Neuronal stem cell (in vitro differentiated cells): ENCODE results near the gene APCDD1.

ENCODE experiments used
- DNase-seq: peaks from one replicate; pipeline ENCODE4 v3.0.0-alpha.2; 2013; ENCODE audit warnings: low spot score
- H2AFZ ChIP-seq: one replicate; pipeline ENCODE4 v1.6.1; 2013; ENCODE audit warnings: mild to moderate bottlenecking, low read length, inconsistent platforms
- H2AK5ac ChIP-seq: 2 replicates; pipeline ENCODE4 v1.6.1; 2013; ENCODE audit warnings: low read depth, mild to moderate bottlenecking, inconsistent platforms, low read length, moderate library complexity, mixed read lengths
- H2BK120ac ChIP-seq: 2 replicates; pipeline ENCODE4 v1.6.1; 2013; ENCODE audit warnings: low read depth, mild to moderate bottlenecking, inconsistent platforms, low read length, moderate library complexity, mixed read lengths
- H2BK12ac ChIP-seq: one replicate; pipeline ENCODE4 v1.6.1; 2013; ENCODE audit warnings: low read length, inconsistent platforms
- H2BK15ac ChIP-seq: 2 replicates; pipeline ENCODE4 v1.6.1; 2013; ENCODE audit warnings: mild to moderate bottlenecking, low read length, inconsistent platforms, mixed read lengths
- H2BK5ac ChIP-seq: one replicate; pipeline ENCODE4 v1.6.1; 2013; ENCODE audit warnings: inconsistent platforms, mild to moderate bottlenecking, low read length, moderate library complexity
- H3K14ac ChIP-seq: one replicate; pipeline ENCODE4 v1.6.1; 2013; ENCODE audit warnings: low read length, inconsistent platforms
- H3K18ac ChIP-seq: 2 replicates; pipeline ENCODE4 v1.6.1; 2013; ENCODE audit warnings: low read length, inconsistent platforms
- H3K23ac ChIP-seq: 2 replicates; pipeline ENCODE4 v1.6.1; 2013; ENCODE audit warnings: low read depth, mild to moderate bottlenecking, mixed read lengths, low read length, inconsistent platforms; ENCODE audit not compliant: poor library complexity
- H3K27ac ChIP-seq: replicated peaks from 3 replicates; pipeline ENCODE4 v1.5.1; 2013; ENCODE audit warnings: low read length, inconsistent platforms
- H3K27me3 ChIP-seq, 3 experiments: 2 replicates each; pipeline ENCODE4 v1.6.1; 2013; ENCODE audit warnings: low read length in 3 of 3, mild to moderate bottlenecking in 2 of 3, inconsistent platforms in 1 of 3, low read depth in 1 of 3, mixed read lengths in 1 of 3, moderate library complexity in 1 of 3; ENCODE audit not compliant: control insufficient read depth in 3 of 3, insufficient read depth in 3 of 3
- H3K36me3 ChIP-seq, 2 donors: replicated peaks in 1 of 2; 2 replicates each; pipeline ENCODE4 v1.6.1; 2013; ENCODE audit warnings: low read length in 2 of 2; ENCODE audit not compliant: control insufficient read depth in 2 of 2, insufficient read depth in 2 of 2
- H3K4ac ChIP-seq: 2 replicates; pipeline ENCODE4 v1.6.1; 2013; ENCODE audit warnings: inconsistent platforms, mild to moderate bottlenecking, low read length, moderate library complexity
- H3K4me1 ChIP-seq, 2 donors: 1 replicate in 1 of 2; 2 replicates in 1 of 2; pipeline ENCODE4 v1.6.1; 2013; ENCODE audit warnings: low read length in 2 of 2, low read depth in 1 of 2; ENCODE audit not compliant: control insufficient read depth in 2 of 2, insufficient read depth in 1 of 2
- H3K4me2 ChIP-seq: one replicate; pipeline ENCODE4 v1.6.1; 2013; ENCODE audit warnings: mild to moderate bottlenecking, low read length, inconsistent platforms; ENCODE audit not compliant: insufficient read depth, poor library complexity, severe bottlenecking
- H3K4me3 ChIP-seq, 2 donors: 2 replicates each; pipeline ENCODE4 v1.5.1; 2013; ENCODE audit warnings: low read length in 2 of 2, mild to moderate bottlenecking in 2 of 2, inconsistent platforms in 1 of 2, moderate library complexity in 1 of 2
- H3K79me1 ChIP-seq: one replicate; pipeline ENCODE4 v1.6.1; 2013; ENCODE audit warnings: low read depth, mild to moderate bottlenecking, inconsistent platforms, low read length, moderate library complexity
- H3K9ac ChIP-seq: one replicate; pipeline ENCODE4 v1.6.1; 2013; ENCODE audit warnings: mild to moderate bottlenecking, low read depth, low read length, inconsistent platforms; ENCODE audit not compliant: poor library complexity
- H3K9me3 ChIP-seq, 2 donors: replicated peaks in 1 of 2; 2 replicates each; pipeline versions ENCODE3 to v1.6.1; 2013; ENCODE audit warnings: low read length in 2 of 2, mild to moderate bottlenecking in 2 of 2, inconsistent platforms in 1 of 2, low read depth in 1 of 2, mixed read lengths in 1 of 2, moderate library complexity in 1 of 2; ENCODE audit not compliant: control insufficient read depth in 2 of 2, insufficient read depth in 1 of 2
- H4K8ac ChIP-seq: one replicate; pipeline ENCODE4 v1.6.1; 2013; ENCODE audit warnings: low read depth, mild to moderate bottlenecking, inconsistent platforms, low read length, moderate library complexity
- H4K91ac ChIP-seq: one replicate; pipeline ENCODE4 v1.6.1; 2013; ENCODE audit warnings: low read length, low read depth, mild to moderate bottlenecking, inconsistent platforms; ENCODE audit not compliant: poor library complexity
- WGBS, 2 donors: extraction: QIAGEN DNeasy Blood & Tissue Kit; methylation state at CpG; one replicate each; pipeline ENCODE4 v1.1.7; 2013; ENCODE audit warnings: missing lambda C conversion rate in 2 of 2, mixed read lengths in 1 of 2; ENCODE audit not compliant: insufficient read length in 2 of 2, insufficient replicate concordance in 1 of 2; ENCODE audit errors: extremely low coverage in 2 of 2; 5-methylcytosine and 5-hydroxymethylcytosine counted together

The APCDD1 gene

DNA sequence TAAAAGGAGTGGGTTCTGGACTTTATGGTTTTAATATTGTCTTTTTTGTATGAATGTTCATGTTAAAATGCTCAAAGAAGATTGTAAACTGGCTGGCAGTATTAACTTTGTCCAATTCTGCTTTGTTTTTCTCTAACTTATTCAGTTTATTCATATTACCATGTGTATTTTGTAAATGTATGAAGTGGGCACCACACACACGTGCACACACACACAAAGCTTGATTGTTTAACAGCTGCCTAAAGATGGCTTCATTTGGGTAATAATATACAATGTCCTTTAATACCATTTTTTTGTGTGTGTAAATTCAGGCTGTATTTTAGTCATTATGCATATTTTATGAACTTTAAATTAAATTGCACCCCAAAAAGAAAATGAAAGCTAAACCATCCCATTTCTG is 11.4 kb upstream of the APCDD1 start:
- Histone ChIP-seq H3K79me1 (no peaks in the 10 kb centered on the region), H3K4me1 (peaks cover 4 to 9% of the 10 kb centered on the region in 2 donors), H3K18ac (no peak overlapping the region), H2AFZ (peak overlapping the region; percentile 23), H2BK120ac (no peak overlapping the region), H3K9me3 (no peaks in the 10 kb centered on the region), H3K23ac (no peak overlapping the region), H4K91ac (no peak overlapping the region), H3K9ac (no peak overlapping the region), H2BK12ac (no peak overlapping the region), H2AK5ac (no peak overlapping the region), H3K27ac (no peak overlapping the region), H3K4me3 (no peak overlapping the region), H2BK15ac (no peak overlapping the region), H3K27me3 (no peaks in the 10 kb centered on the region), H3K14ac (no peak overlapping the region), H3K4ac (no peak overlapping the region), H2BK5ac (no peak overlapping the region), H4K8ac (no peak overlapping the region), H3K4me2 (no peak overlapping the region), H3K36me3 (no peaks in the 10 kb centered on the region)
- WGBS, 2 donors: no CpG with 5 or more reads among the region's 1 CpG
- no peak for DNase-seq

DNA sequence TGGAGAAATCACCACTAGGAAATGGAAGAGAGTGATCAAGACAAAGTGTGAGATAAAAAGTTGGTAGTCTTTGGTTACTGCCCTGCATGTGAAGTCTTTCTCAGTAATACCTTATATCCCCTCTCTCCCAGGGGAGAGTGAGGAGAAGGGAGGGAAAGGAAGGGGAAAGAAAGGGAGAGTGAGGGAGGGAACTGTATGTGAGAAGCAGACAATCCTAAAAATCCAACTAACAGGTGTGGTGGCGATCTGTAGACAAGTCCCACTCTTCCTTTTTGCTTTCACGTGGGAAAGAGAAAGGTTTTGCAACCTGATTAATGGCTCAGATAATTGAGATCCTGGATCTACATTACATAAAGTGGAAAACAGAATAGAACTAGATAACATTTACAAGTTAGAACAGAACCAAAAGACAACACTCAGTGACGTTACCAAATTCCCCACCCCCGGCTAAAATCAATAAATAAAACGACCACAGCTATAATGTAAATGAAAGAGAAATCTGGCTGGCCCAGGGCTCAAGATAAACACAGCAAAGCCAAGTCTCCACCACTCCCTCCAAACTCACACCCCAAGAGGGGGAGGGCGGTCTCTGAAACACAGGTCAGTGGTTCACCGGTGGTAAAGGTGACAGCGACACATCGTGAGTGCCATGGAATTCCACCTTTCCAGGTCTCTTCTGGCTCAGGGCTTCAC is 10.0 kb upstream of the APCDD1 start:
- Histone ChIP-seq H3K79me1 (no peaks in the 10 kb centered on the region), H2AK5ac (no peak overlapping the region), H3K27me3 (no peaks in the 10 kb centered on the region), H3K4me2 (no peak overlapping the region), H3K14ac (no peak overlapping the region), H3K4me1 (peaks cover 4 to 9% of the 10 kb centered on the region in 2 donors), H2BK120ac (no peak overlapping the region), H2AFZ (no peak overlapping the region), H3K4ac (no peak overlapping the region), H3K9ac (no peak overlapping the region), H3K23ac (no peak overlapping the region), H2BK15ac (no peak overlapping the region), H3K4me3 (no peak overlapping the region), H2BK12ac (no peak overlapping the region), H4K91ac (no peak overlapping the region), H3K27ac (no peak overlapping the region), H3K36me3 (no peaks in the 10 kb centered on the region), H2BK5ac (no peak overlapping the region), H3K18ac (no peak overlapping the region), H3K9me3 (no peaks in the 10 kb centered on the region), H4K8ac (no peak overlapping the region)
- WGBS, 2 donors: no CpG with 5 or more reads among the region's 9 CpGs
- DNase-seq: no peak

DNA sequence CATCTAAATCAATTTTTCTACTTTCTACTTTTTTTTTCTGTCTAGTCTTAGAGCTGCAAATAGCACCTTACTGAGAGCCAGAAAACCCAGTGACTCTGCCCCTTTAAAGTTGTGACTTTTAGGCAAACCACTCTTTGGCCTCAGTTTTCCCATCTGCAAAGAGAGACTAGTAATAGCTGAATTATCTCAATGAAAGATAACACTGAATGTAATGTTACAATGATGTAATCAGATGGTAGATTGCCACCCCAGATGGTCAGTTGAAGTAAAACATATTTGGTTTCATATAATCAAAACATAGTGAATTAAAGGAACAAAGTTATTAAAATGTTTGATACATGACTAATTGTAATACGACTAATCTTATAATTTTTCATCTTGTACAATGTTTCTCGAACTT is 5.0 kb upstream of the APCDD1 start:
- Histone ChIP-seq H2BK120ac (no peak overlapping the region), H2BK12ac (no peak overlapping the region), H4K91ac (no peak overlapping the region), H3K79me1 (no peaks in the 10 kb centered on the region), H3K4me1 (peaks cover 6 to 9% of the 10 kb centered on the region in 2 donors), H3K27ac (no peak overlapping the region), H3K36me3 (no peaks in the 10 kb centered on the region), H3K9ac (no peak overlapping the region), H3K9me3 (no peaks in the 10 kb centered on the region), H4K8ac (no peak overlapping the region), H3K14ac (no peak overlapping the region), H2BK5ac (no peak overlapping the region), H3K4me2 (no peak overlapping the region), H3K27me3 (no peaks in the 10 kb centered on the region), H3K4ac (no peak overlapping the region), H3K4me3 (no peak overlapping the region), H3K18ac (no peak overlapping the region), H2AK5ac (no peak overlapping the region), H3K23ac (no peak overlapping the region), H2BK15ac (no peak overlapping the region), H2AFZ (no peak overlapping the region)
- DNase-seq: no peak
- no CpG with 5 or more reads among the region's 2 CpGs for WGBS, 2 donors

DNA sequence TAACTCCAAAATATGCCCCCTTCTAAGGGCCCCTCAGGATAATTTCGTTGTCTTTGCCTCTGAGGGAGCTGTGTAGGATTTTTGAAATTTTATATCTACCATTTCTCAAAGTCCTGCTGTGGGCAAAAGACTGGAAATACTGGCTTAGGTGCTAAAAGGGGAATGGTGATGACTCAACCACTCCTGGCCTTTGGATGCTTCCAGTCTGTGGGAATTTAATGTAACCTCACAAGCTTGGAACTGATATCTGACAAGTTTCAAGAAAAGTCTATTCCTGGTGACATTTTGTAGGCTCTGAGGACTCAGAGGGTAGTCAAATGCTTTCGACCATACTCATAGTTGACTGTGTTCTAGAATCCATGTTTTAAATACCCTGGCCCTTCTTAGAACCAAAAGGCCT is 3.4 kb upstream of the APCDD1 start:
- Histone ChIP-seq H3K23ac (no peak overlapping the region), H3K4me3 (no peak overlapping the region), H3K9me3 (no peaks in the 10 kb centered on the region), H3K27me3 (peaks cover 5 to 12% (median 6%) of the 10 kb centered on the region in 3 experiments), H3K14ac (no peak overlapping the region), H4K8ac (no peak overlapping the region), H3K18ac (no peak overlapping the region), H3K27ac (no peak overlapping the region), H2AK5ac (no peak overlapping the region), H2AFZ (no peak overlapping the region), H2BK12ac (no peak overlapping the region), H3K4ac (no peak overlapping the region), H2BK120ac (no peak overlapping the region), H3K36me3 (no peaks in the 10 kb centered on the region), H3K4me1 (peaks cover 10 to 14% of the 10 kb centered on the region in 2 donors), H3K79me1 (no peaks in the 10 kb centered on the region), H3K4me2 (no peak overlapping the region), H4K91ac (no peak overlapping the region), H2BK5ac (no peak overlapping the region), H2BK15ac (no peak overlapping the region), H3K9ac (no peak overlapping the region)
- no CpG with 5 or more reads among the region's 2 CpGs for WGBS, 2 donors
- DNase-seq: no peak
